Tongue (tissue), 2 donors: ENCODE measurements around the gene UST. TPM values are rescaled to one million over a fixed set of nuclear protein-coding genes. Genes with fewer than 3 reads are reported as not detected.

Experiments
- DNase-seq: peaks from one replicate; pipeline ENCODE4 v3.0.0-alpha.2; 2015
- total RNA-seq: library from RNA; depleted of rRNA; stranded (reverse); fragments of >200 nt; gene quantifications from one replicate; pipeline ENCODE4 v1.2.3, GENCODE V29; 2014

The UST gene
- total RNA-seq, 1 donor from 2014 or later, result 15.0 TPM

DNA sequence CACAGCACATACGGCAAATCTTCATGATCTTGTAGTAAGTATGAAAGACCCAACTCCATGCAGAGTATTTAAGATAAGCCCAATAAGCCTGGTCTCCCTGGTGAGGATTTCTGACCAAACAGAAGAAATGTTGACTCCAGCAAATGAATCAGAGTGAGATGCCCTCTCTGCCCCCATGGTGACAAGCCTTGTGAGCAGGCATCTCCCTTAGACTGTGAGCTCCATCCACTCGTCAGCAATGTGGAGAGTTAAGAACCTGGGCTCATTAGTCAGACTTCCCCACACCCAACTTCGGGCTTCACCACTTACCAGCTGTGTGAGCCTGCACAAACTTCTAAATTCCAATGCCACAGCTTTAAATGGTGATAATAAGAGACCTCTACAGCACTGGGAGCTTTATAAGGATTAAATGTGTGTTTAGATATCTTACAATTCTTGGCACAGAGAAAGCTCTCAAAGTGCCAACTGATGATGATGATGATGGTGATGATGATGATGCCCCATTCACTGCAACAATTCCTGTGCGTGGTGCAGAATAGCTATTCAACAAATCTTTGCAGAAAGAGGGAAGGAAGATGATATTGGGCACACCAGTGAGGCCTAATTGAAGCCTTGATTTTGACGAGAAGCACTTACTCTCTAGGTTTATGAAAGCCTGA lies 317.3 kb downstream of the UST start:
- DNase-seq, result no peak

DNA sequence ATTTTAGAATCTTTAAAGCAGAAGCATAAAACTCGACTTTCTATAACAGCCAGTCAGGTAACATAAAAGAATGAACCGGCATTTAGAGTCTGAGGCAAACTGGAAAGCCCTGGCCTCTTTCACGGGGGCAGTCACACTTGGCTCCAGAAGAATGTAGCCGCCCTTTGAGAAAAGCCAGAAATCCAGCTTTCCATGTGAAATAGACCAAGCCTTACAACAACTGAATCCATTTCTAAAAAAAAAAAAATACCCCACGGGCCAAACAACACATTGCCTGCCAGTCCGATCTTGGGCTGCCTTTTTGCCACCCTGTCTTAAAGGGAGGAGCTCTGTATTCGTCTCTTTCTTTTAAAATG lies 317.8 kb downstream of the UST start:
- peak; percentile 54 for DNase-seq

- DNase-seq, result no peak
Observed at GRCh38 chr6:149065121-149065520, 318.3 kb downstream of the UST start.

- peak; percentile 47 for DNase-seq
Observed at GRCh38 chr6:149065658-149066556, 319.1 kb downstream of the UST start.

- no peak for DNase-seq
Observed at GRCh38 chr6:149071997-149072396, 325.2 kb downstream of the UST start.

GRCh38 chr6:149074832-149075258 lies 328.0 kb downstream of the UST start:
- no peak for DNase-seq

GRCh38 chr6:149075616-149076354 lies 329.0 kb downstream of the UST start:
- DNase-seq, result peak; percentile 31

DNA sequence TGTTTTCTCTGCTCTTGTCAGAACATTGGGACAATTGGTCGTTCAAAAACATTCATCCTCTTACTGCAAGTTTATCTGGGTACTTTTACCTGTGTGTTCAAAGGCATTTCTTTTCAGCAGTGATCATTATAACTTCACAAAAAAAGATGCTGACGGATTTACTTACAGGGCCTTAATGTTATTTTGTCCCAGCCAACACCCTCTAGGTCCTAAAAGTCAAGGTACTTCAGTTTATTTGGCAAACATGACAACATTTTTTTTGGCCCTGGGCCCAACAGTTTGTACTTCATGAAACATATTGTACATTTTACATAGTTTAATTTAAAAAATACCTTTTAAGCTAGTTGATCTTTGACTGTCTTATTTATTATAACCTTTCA lies 329.5 kb downstream of the UST start:
- DNase-seq, result no peak

- DNase-seq, result no peak
Observed at GRCh38 chr6:149077208-149077607, 330.4 kb downstream of the UST start.

DNA sequence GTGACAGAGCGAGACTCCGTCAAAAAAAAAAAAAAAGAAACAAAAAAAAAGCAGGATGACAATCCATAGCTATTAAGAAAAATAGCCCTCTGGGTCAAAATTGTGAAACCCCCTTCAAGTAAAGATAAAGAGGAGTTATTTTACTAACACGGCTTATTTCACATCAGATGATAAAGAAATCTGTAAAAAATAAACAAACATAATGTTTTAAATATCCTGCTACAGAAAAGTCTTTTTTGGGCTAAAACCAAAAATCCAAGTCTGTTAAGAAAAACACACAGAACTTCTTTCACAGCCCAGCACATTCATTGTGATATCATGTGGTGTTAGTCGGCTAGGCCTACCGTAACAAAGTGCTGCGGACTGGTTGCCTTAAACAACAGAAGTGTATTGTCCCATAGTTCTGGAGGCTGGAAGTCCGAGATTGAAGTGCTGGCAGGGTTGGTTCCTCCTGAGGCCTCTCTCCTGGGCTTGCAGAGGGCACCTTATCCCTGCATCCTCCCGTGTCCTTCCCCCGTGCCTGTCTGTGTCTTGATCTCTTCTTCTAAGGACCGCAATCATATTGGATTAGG lies 331.5 kb downstream of the UST start:
- DNase-seq, result no peak

GRCh38 chr6:149079456-149079855 lies 332.6 kb downstream of the UST start:
- no peak for DNase-seq

DNA sequence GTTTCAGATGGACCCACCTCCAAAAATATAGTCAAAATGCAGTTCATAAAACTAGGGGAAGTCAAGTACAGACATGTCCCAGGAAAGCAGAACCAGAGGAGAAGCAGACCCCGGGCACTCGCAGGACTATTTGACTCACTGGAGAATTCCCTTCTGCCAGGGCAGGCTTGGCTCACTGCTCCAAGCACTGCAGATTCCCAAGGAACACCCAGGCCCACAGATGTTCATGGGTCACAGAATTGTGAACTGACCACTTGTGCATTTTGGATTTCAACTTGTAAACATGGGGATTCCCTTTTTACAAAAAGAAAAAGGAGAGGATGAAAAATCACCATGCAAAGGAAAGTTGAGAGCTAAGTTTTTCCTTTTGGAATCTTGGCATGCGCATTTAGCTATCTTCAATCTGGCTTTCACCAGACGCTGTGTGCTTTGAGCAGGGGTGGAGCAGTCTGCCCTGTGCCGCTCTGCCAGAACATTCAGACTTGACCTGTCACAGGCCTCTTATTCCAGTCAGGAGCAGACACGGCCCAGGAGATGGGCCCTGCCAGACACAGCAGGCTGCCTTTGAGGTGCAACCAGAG lies 333.2 kb downstream of the UST start:
- DNase-seq, result peak; percentile 65

DNA sequence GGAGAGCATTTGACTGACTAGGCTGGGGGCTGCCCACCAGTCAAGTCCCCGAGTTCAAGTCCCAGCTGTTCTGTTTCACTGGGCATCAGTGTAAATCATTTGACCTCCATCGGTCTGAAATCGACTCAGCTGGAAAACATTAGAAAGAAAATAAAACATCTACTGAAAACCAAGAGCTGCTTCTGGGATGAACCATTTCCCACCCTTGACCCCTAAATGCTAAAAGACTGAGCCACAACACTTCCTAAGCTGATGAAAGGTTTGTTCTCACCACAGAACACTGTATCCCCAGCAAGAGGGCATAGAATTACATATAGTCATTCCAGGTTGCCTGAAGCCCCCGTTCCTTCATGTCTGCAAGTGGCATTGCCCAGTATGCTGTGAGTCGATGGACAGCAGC lies 333.7 kb downstream of the UST start:
- DNase-seq, result no peak

GRCh38 chr6:149081281-149081680 lies 334.5 kb downstream of the UST start:
- DNase-seq, result no peak

GRCh38 chr6:149082320-149082719 lies 335.5 kb downstream of the UST start:
- DNase-seq, result peak; percentile 82

DNA sequence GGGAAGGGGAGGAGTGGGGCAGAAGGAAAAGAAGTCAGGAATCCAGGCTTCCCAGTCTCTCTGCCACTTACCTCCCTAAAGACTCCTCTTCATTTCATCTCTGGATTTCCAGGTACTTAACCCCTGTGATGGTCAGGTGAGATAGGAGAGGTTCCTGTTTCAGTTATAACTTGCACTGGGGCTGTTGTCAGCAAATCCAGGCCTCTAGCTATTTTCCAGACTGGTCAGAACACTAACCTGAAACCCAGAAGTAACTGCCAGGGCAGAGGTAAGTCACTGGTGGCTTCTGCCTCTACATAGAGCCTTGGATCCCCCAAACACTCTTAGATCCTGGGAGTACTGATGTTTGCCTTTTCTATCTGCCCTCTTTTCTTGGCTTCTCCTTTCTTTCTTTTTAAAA lies 337.2 kb downstream of the UST start:
- DNase-seq, result no peak

DNA sequence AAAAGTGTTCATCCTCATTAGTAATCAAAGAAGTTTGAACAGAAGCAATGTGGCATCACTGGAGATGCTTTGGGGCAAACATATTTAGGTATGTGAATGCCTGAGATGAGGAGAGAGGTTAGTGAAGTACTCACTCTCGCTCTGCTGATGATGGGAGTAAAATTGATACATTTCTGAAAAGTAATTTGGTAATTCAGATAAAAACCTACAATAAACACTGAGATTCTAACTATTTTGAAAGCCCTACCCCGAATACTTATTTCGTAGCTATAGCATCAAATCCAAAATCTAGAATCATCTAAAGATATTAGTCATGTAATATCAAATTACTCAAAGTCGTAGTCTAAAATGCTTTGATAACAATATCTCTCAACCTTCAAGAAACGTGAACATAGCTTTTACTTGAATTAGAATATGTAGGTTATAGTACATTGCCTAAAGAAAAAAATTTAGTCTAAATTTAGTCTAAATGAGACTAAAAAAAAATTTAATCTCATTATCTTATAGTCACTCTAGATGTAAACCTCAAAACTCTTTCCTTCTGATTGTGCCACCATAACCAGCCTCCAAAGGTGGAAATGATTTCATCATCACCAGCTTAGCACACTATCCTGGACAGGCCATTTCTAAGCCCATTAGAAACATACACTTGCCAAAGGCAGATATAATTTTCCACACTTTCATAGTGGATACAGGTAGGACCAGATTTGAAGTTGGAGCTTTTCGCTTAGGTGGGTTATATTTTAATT lies 338.2 kb downstream of the UST start:
- DNase-seq, result no peak

DNA sequence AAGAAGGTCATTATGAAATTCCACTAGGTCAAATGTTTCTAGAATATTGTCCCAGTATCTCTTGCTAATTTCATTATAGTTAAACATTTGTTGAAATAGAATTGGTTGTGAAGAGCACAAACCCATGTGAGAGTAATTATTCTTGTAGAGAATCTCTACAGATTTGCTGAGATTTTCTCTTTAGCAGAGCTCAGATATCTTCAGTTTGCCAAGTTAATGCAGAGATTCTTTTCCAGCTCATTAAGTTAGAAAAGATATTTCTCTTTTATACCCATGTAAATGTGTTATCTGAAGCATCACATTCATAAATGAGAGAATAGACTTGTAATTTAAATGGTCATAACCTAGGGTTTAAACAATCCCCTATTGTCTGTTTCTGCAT lies 338.7 kb downstream of the UST start:
- DNase-seq, result no peak

GRCh38 chr6:149086363-149086762 lies 339.5 kb downstream of the UST start:
- DNase-seq, result no peak

DNA sequence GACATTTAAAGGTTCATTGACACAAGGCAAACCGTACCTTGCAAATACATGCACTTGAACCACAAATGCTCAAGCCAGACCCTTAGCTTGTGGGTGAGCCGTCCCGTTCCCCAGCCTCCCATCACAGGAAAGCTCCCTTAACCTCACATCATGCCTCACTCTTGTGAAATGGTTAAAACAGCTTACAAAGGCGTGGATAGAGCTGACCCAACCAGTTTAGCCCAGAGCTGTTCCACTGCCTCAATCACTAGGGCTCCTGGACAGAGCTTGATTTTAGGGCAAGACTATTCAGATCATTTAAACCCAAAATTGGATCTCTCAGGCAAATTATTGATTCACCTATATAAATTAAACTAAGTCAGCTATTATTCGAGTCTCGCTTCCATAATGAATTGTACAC lies 341.1 kb downstream of the UST start:
- DNase-seq, result no peak

DNA sequence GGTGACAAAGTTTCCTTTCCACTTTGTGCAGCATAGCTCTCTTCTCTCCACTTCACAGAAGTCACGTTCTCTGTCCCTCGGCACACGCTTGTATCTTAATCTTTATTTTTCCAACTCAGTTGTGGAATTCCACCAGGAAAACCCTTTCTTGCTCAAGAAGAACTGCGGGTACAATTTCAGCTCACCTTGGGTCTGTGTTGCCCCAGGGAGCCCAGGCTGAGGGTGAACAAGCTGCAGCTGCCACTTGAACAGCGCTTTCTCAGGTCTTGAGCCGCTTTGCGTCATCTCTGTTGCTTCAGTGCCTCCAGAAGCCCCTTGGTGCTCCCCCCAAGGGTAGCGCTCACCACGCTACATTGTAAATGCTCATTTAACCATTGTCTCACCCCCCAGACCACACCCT lies 341.5 kb downstream of the UST start:
- no peak for DNase-seq

DNA sequence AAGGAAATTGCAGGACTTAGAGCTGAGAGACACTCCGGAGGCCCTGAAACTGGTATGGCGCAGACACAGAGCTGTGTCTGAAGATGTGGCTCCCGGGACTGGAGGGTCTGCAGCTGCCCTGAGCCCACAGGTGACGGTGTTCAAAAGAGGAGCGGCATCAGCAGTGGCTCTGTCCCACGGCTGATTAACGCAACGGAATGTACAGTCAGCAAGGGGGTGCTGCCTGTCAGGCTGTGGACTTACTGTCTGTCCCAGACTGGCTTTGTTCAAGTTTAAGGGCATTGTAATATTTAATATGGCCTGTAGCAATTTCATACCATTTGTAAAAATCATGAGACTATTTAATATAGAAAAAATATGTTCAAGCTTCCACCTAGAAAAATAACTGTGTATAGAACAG lies 342.7 kb downstream of the UST start:
- DNase-seq, result no peak
